Activated CD8-positive, alpha-beta memory T cell treated with anti-CD3 and anti-CD28 coated beads for 1 hour (primary cell): Measurements from ENCODE around the gene MRPL17.
"Not testable (repeated sequence)": the region's sequence is repeated elsewhere in the genome, so short reads cannot be mapped to it uniquely, and the experiment has no call there.

Source experiments
- DNase-seq, 2 donors: peaks; one replicate each; pipeline ENCODE4 v3.0.0-alpha.2; 2020; ENCODE audit warnings: low read depth in 1 of 2; ENCODE audit errors: extremely low read depth in 1 of 2

MRPL17 gene

GRCh38 chr11:6684068-6684467 is 928 bp upstream of the MRPL17 start:
- not testable (repeated sequence) for DNase-seq

DNA sequence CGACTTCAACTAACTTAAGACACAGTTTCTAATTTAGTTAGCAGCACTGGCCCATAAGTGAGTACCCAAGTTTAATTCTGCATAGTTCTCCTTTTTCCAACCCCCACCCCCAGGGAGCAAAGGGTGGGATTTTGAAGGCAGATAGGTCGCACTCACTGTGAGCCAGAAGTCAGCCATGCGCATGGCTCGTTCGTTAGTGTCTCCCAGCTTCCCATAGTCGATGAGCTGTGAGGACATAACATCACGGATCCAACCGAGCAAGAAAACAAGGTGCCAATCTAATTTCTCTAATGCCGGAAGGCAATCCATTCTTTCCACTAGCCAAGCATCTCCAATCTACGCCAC is 577 bp downstream of the MRPL17 start:
- no peak for DNase-seq

DNA sequence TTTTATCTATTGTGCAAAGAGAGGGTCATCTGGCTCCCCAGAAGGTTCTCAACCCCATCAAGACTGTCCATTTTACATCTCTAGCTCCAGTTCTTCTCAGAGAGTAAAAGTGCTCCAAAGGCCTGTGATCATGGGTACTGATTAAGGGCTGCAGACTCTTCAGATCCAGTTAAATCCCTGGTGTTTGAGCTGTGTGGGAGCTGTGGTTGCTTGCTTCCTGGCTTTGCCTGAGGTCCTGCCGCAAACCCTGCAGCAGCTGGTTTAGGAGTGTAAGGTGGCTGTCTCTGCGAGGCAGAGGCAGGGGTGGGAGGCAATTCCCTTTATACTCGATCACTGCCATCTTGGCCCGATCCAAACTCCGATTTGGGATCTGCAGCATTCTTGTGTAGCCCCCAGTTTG is 1.2 kb downstream of the MRPL17 start:
- no peak for DNase-seq

DNA sequence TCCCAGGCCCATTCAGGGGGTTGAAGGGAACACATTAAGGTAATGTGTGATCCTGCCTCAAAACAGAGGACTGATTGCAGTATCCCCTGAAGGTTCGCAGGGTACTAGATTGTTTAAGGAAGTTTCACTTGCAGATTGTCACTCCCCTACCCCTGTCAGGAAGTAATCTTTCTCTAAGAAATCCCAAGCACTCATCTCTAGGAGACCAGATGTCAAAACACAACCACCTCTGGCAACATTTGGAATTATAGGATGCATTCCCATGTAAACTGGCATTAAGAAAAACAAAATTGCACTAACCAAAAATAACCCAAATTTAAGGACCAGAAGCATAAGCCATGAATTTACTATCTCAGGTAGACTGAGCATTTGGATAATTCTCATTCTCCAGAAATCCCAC is 1.6 kb downstream of the MRPL17 start:
- no peak for DNase-seq

DNA sequence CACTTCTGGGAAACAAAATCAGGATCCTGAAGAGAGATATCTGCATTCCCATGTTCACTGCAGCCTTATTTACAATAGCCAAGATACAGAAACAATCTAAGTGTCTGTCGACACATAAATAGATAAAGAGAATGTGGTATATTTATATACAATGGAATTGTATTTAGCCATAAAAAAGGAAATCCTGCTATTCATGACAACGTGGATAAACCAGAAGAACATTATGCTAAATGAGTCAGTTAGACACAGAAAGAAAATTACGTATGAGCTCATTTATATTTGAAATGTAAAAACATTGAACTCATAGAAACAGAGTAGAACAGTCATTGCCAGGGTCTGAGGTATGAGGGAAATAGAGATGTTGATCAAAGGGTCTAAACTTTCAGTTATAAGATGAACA is 6.1 kb downstream of the MRPL17 start:
- DNase-seq, result no peak

- DNase-seq, result no peak
Observed at GRCh38 chr11:6674862-6675261, 8.3 kb downstream of the MRPL17 start.

GRCh38 chr11:6674219-6674597 is 8.9 kb downstream of the MRPL17 start:
- DNase-seq, result no peak

GRCh38 chr11:6673523-6674218 is 9.5 kb downstream of the MRPL17 start:
- no peak for DNase-seq

DNA sequence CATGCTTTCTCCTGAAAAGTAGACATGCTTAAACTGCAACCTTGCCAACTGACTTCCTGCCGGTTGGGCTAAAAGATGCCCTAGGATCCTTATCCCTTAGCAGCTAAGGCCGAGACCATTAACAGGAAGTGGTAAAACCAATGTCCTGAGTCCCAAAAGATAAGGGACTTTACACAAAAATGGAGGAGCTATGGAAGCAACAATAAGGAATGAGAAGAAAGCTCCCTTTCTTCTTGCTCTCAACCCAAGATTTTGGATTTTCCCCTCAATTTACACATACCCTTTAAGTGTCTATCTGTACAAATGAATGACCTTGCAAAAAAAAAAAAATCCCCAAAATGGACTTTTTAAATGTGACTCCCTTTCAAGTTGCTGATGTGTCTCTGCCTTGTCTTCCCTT is 11.1 kb downstream of the MRPL17 start:
- DNase-seq, result no peak

- DNase-seq, result no peak
Observed at GRCh38 chr11:6670202-6670830, 12.8 kb downstream of the MRPL17 start.

- DNase-seq, result no peak
Observed at GRCh38 chr11:6667733-6668374, 15.3 kb downstream of the MRPL17 start.

GRCh38 chr11:6666302-6667183 is 16.6 kb downstream of the MRPL17 start:
- no peak for DNase-seq

- no peak for DNase-seq
Observed at GRCh38 chr11:6664551-6664950, 18.6 kb downstream of the MRPL17 start.

GRCh38 chr11:6663794-6664469 is 19.2 kb downstream of the MRPL17 start:
- no peak for DNase-seq

DNA sequence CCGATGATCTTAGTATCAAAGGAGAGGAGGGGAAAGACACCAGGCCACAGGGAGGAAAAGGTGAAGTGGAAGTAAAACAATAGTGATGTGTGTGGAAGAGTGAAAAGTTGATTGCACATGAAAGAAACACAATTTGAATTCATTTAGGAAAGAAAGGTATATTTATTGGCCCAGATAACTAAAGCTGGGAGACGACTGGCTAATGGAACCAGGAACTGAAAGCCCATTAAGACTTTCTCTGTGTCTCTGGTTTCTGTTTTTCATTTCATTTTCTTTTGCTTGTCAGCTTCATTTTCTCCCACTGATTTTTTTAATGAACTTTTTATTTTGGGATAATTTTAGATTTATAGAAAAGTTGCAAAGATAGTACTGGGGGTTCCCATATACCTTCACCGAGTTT is 22.4 kb downstream of the MRPL17 start:
- no peak for DNase-seq

- DNase-seq, result no peak
Observed at GRCh38 chr11:6658647-6659046, 24.5 kb downstream of the MRPL17 start.

GRCh38 chr11:6657346-6657745 is 25.8 kb downstream of the MRPL17 start:
- DNase-seq, result no peak

- DNase-seq, result no peak
Observed at GRCh38 chr11:6656936-6657335, 26.2 kb downstream of the MRPL17 start.

DNA sequence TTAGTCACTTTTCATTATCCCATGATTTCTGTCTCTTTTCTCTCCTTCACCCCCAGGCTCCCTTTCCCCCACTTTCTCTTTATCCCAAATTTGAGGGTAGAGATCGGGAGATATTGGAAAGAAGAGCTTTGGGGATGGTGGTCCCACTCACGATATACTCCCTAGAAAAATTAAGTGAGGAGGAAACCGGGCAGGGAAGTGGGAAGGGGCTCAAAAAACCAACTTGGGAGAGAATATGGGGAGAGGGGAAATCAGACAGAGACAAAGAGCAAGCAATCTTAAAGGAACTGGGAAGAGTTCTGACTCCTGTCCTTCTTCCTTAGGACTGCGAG is 26.6 kb downstream of the MRPL17 start:
- no peak for DNase-seq

- no peak for DNase-seq
Observed at GRCh38 chr11:6655790-6656583, 27.2 kb downstream of the MRPL17 start, which contains the start of gene DCHS1. Gene DCHS1 (minus strand): TSS chr11:6655809. CDS start chr11:6641613, 14,196 bp downstream.
